Stimulated activated CD8-positive, alpha-beta memory T cell treated with anti-CD3 and anti-CD28 coated beads, Interleukin-2, amount 100 ng/mL, for 48 hours (primary cell): Measurements from ENCODE around the gene R3HCC1L.

Experiments
- DNase-seq, 2 donors: peaks; one replicate each; pipeline ENCODE4 v3.0.0-alpha.2; 2020; ENCODE audit warnings: low read depth in 2 of 2

Gene R3HCC1L

DNA sequence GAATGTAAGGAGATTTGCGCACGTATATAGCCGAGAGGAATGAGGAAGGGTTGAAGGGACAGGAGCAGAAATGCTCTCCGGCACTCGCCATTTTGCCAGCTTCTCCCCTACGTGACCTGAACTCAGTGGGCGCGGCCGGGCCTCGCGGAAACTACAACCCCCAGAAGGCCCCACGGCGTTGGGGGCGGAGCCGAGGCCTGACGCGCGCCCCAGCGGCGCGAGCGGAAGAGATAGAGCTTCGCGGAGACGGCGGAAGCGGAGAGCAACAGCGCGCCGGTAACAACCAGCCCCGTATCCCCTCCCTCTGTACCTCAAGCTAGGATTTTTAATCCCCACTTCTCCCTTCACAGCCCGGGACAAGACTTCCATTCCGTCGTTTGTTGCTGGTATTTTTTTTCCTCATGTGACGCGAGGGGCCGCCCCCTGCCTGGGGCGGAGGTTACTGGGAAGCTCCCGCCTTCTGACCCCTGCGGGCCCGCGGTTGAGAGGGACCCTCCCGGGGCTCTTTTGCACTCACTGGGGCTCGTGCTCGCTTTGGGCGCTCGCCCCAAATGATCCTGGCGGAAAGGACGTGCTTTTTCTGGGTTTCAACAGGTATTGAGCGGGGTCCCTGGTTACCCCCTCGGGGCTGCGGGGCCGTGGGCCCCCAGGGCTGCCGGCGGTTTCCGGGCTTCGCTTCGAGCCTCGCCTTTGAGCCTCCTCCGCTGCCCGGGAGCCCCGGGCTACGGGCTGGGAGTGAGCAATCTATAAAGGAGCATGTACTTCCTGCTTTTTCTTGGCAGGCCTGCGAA is at the start of gene R3HCC1L:
Gene R3HCC1L (plus strand): TSS at position 227 of the 791 bp plus-strand sequence. CDS start 73,458 bp downstream, outside the sequence.
- DNase-seq: peak; percentile 90 to 92

- DNase-seq: no peak
Observed at GRCh38 chr10:98085238-98085637, 49.2 kb upstream of the R3HCC1L start.

GRCh38 chr10:98086837-98087708 is 47.4 kb upstream of the R3HCC1L start:
- no peak for DNase-seq

DNA sequence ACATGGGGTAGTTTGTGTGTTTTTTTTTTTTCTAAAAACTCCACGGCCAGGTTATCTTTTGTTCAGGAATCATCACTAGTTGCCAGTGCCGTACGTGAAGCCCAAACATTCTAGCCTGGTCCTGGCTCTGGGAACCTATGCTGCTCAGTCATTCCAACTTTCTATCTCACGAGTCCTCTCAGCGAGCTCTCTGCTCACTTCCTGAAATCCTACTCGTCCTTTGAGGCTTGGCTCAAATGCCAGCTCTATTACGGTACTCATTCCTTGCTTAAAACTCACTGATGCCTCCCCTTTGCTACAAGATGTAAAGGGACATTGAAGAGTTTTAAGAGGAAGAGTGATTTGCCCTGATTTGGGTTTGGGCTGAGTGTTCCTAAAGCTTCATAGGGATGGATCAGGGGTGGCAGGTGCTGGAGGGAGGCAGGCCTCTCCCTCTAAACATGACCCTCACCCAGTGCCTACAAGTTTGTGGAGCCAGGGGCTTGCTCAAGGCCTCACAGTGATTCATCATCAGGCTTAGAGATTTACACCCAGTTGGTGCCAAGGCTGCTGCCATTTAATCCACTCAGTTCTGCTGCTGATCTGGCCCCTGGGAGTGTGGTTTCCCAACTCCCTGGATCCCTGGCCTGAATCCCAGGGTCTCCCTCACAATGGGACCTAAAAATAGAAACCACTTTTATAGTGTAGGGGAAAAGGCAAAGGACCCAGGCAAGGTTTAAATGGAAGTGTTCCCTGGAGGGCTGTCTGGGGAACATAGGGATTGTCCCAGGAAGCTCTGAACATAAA is 46.1 kb upstream of the R3HCC1L start:
- DNase-seq: no peak

DNA sequence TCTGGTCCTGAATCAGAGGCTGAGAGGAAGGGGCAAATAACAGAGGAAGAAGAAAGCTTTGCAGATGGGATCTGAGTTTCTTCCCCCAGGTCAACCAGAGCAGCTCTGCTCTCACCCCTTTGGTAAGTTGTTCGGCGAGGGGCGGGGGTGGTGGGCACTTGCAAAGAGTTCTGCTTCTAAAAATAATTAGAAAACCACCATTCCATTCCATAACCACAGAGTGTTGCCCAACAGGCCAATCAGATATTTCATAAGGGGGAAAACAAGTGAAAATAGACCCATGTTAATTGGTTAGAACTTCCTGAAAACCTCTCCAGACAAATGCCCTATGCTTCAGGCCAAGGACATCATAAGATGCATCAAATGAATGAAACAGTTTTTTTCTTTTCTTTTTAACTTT is 43.6 kb upstream of the R3HCC1L start:
- no peak for DNase-seq

GRCh38 chr10:98096316-98096715 is 38.1 kb upstream of the R3HCC1L start:
- no peak for DNase-seq

GRCh38 chr10:98096731-98097130 is 37.7 kb upstream of the R3HCC1L start:
- no peak for DNase-seq

GRCh38 chr10:98097175-98097574 is 37.3 kb upstream of the R3HCC1L start:
- DNase-seq: no peak

DNA sequence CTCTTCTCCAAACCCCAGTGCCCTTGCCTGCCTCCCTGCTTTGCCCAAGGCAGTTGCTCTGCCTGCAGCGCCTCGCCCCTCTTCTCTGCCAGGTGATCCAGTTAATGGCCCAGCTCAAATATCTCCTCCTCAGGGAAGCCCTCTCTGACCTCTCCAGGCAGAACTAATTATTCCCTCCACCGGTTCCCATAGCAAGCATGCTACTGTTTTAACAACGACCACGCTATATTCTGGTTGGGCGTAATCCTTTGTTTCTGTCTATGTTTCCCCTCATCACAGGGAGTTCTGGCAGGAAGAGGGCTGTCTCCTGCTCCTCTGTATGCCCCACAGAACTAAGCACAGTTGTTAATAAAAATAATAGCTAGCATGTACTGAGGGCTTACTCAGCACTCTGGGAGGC is 36.8 kb upstream of the R3HCC1L start:
- no peak for DNase-seq

DNA sequence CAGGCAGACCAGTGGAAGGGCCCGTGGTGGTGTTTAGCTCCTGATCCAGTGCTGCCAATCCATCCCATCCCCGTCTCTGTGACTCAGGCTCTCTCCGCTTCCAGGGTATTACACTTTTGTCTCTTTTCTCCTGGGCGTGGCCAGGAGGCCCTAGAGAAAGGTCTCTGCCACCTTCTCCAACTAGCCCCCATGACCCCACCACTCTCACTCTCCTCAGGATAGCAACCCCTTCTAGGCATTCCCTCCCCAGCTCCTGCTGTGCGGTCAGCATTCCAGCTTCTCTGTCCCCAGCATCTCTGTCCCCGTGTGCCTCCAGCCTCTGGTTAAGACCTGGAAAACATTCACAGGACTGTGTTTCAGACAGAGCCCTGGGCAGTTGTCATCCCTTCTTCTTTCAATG is 36.2 kb upstream of the R3HCC1L start:
- no peak for DNase-seq

DNA sequence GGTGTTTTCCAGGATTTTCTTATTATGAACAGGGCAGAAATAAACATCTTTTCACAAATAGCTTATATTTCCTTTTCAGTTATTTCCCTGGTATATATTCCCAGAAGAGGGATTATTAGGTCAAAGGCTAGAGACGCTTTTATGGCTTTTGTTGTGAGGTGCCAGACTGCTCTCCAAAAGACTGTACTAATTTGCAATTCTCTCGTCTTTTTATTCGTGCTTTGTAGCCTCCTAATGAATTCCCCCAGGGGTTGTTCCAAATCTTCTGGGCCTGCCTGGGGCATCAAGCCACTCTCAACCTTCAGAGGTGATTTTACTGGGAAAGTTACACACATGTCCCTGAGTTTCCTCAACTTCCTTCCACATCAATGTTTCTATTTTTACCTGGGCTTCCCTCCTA is 34.0 kb upstream of the R3HCC1L start:
- DNase-seq: no peak

GRCh38 chr10:98101366-98101765 is 33.1 kb upstream of the R3HCC1L start:
- DNase-seq: no peak

- DNase-seq: no peak
Observed at GRCh38 chr10:98104125-98104524, 30.3 kb upstream of the R3HCC1L start.

- DNase-seq: no peak
Observed at GRCh38 chr10:98106531-98106930, 27.9 kb upstream of the R3HCC1L start.

DNA sequence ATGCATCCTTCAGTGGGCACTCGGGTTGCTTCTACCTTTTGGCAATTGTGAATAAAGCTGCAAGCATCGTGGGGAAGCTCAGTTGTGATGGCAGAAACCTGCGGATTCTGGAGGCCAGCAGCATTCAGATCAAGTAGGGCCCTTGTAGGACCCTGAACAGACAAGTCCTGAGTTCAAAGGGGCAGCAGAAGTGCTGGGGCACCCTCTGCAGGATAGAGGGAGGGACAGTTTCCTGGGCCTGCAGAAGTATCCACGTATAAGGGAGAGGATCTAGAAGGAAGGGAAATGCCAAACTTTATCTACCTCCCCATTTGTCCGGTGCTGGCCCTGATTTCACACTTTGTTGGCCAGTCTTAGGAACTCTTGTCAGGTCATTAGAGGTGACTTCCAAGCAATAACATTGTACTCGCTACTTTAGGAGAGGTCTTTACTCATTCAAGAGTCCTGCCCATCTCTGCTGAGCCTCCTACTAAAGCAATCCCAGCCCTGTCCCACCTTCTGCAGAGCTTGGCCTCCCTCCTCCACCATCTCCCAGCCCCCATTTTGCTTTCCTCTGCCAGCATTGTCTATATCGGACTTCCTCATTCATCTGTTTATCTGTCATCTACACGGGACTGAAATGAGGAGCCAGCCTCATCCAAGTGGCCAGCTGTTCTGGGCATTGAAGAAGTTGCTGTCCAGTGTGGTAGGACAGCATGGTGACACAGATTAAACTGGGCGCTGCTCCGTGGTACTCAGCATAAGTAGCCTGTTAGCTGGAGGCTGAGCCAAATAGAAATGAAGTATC is 26.6 kb upstream of the R3HCC1L start:
- no peak for DNase-seq

GRCh38 chr10:98110356-98110755 is 24.1 kb upstream of the R3HCC1L start:
- no peak for DNase-seq

GRCh38 chr10:98115031-98115787 is 19.2 kb upstream of the R3HCC1L start:
- no peak for DNase-seq

DNA sequence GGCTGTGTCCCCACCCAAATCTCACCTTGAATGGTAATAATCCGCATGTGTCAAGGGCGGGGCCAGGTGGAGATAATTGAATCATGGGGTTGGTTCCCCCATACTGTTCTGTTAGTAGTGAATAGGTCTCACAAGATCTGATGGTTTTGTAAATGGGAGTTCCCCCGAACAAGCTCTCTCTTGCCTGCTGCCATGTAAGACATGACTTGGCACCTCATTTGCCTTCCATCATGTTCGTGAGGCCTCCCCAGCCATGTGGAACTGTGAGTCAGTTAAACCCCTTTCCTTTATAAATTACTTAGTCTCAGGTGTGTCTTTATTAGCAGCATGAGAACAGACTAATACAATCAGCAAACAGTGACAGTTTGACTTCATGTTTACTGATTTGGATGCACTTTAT is 14.6 kb upstream of the R3HCC1L start:
- DNase-seq: no peak

DNA sequence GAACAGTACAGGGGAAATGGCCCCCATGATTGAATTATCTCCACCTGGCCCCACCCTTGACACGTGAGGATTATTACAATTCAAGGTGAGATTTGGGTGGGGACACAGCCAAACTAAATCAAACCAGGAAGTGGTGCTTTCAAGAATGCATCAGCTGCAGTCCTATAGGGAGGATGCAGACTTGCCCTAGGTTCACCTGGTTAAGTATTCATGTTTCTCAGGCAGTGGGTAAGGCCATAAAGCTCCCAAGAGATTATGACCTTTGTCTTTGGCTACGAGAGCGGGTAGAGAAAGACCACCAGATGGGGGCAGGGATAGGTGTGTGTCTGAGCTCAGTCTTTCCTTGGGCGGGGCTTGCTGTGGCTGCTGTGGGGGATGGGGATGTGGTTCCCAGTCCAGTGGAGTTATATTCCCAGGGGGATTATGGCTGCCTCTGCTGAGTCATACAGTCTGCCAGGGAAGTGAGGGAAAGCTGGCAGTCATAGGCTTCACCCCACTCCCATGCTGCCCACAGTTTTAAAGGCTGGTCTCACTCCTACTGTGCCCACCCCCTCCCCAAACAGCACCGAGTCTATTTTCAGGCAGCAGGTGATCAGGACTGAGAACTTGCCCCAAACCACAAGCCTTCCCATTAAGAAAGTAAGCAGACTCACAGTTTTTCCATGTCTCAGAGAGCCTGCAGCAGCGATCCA is 8.4 kb upstream of the R3HCC1L start:
- DNase-seq: no peak

- no peak for DNase-seq
Observed at GRCh38 chr10:98128802-98129201, 5.7 kb upstream of the R3HCC1L start.
